CD14-positive monocyte (primary cell): Measurements from ENCODE around the gene GRIK3. TPM values are rescaled to one million over a fixed set of nuclear protein-coding genes. Genes with fewer than 3 reads are reported as not detected.

ENCODE experiments used
- DNase-seq, 3 donors: peaks; one replicate each; pipeline ENCODE4 v3.0.0-alpha.2; 2011 to 2022
- H2AFZ ChIP-seq: 2 replicates; pipeline ENCODE4 v1.6.0; 2012; ENCODE audit warnings: mild to moderate bottlenecking, low read depth, low read length, inconsistent platforms; ENCODE audit not compliant: insufficient read depth, poor library complexity, severe bottlenecking
- H3K27ac ChIP-seq, 2 donors: 1 replicate in 1 of 2; 2 replicates in 1 of 2; pipeline ENCODE4 v1.5.1; 2012 to 2013; ENCODE audit warnings: low read length in 2 of 2, control low read depth in 1 of 2, inconsistent platforms in 1 of 2, low read depth in 1 of 2, mild to moderate bottlenecking in 1 of 2
- H3K27me3 ChIP-seq, 2 donors: one replicate each; pipeline versions ENCODE4 v1.6.0 to v1.6.1; 2011 to 2013; ENCODE audit warnings: low read length in 2 of 2; ENCODE audit not compliant: control insufficient read depth in 2 of 2, insufficient read depth in 2 of 2
- H3K36me3 ChIP-seq, 2 donors: replicated peaks in 1 of 2; 1 replicate in 1 of 2; 2 replicates in 1 of 2; pipeline versions ENCODE4 v1.5.1 to v1.6.1; 2012 to 2013; ENCODE audit warnings: low read length in 2 of 2, control low read depth in 1 of 2, inconsistent platforms in 1 of 2, mild to moderate bottlenecking in 1 of 2; ENCODE audit not compliant: insufficient read depth in 2 of 2, control insufficient read depth in 1 of 2
- H3K4me1 ChIP-seq, 2 donors: 1 replicate in 1 of 2; 2 replicates in 1 of 2; pipeline versions ENCODE4 v1.5.1 to v1.6.1; 2012 to 2013; ENCODE audit warnings: low read length in 2 of 2, control low read depth in 1 of 2, inconsistent platforms in 1 of 2, mild to moderate bottlenecking in 1 of 2, moderate library complexity in 1 of 2; ENCODE audit not compliant: insufficient read depth in 2 of 2, control insufficient read depth in 1 of 2
- H3K4me2 ChIP-seq: replicated peaks from 2 replicates; pipeline ENCODE3; 2012; ENCODE audit warnings: low read length, moderate library complexity, mild to moderate bottlenecking; ENCODE audit not compliant: poor library complexity, severe bottlenecking; ENCODE audit errors: extremely low read depth
- H3K4me3 ChIP-seq, 3 experiments: fragments of 200-600 bp in 1 of 3; sonication (generic) in 1 of 3; replicated peaks in 1 of 3; 1 replicate in 2 of 3; 2 replicates in 1 of 3; pipeline ENCODE4 v1.5.1; 2011 to 2013; ENCODE audit warnings: low read length in 3 of 3, mild to moderate bottlenecking in 3 of 3, control low read depth in 2 of 3, low read depth in 2 of 3, inconsistent platforms in 1 of 3, moderate library complexity in 1 of 3
- H3K79me2 ChIP-seq: 2 replicates; pipeline ENCODE4 v1.6.0; 2012; ENCODE audit warnings: mild to moderate bottlenecking, control low read depth, inconsistent platforms, low read length, moderate library complexity; ENCODE audit not compliant: insufficient read depth
- H3K9ac ChIP-seq: 2 replicates; pipeline ENCODE4 v1.6.0; 2017; ENCODE audit warnings: low read length, mild to moderate bottlenecking; ENCODE audit not compliant: insufficient read depth, poor library complexity, severe bottlenecking
- H3K9me3 ChIP-seq, 2 donors: replicated peaks in 1 of 2; 1 replicate in 1 of 2; 2 replicates in 1 of 2; pipeline versions ENCODE4 v1.5.1 to v1.6.1; 2012 to 2013; ENCODE audit warnings: low read length in 2 of 2, control low read depth in 1 of 2; ENCODE audit not compliant: control insufficient read depth in 1 of 2, insufficient read depth in 1 of 2
- H4K20me1 ChIP-seq: 2 replicates; pipeline ENCODE4 v1.6.0; 2012; ENCODE audit warnings: mild to moderate bottlenecking, low read length, control low read depth, moderate library complexity; ENCODE audit not compliant: insufficient read depth
- H3K27ac Mint-ChIP-seq, 7 donors: one replicate each; pipeline ENCODE4 v1.8.0; 2020; ENCODE audit warnings: mild to moderate bottlenecking in 7 of 7, mixed read lengths in 7 of 7, moderate library complexity in 6 of 7, inconsistent platforms in 2 of 7
- H3K27me3 Mint-ChIP-seq, 3 donors: one replicate each; pipeline ENCODE4 v1.8.0; 2021 to 2022; ENCODE audit warnings: low read depth in 3 of 3, mild to moderate bottlenecking in 3 of 3, mixed read lengths in 3 of 3, moderate library complexity in 3 of 3, inconsistent platforms in 1 of 3
- H3K36me3 Mint-ChIP-seq, 2 donors: one replicate each; pipeline ENCODE4 v1.8.0; 2020; ENCODE audit warnings: mixed read lengths in 2 of 2, inconsistent platforms in 1 of 2, mild to moderate bottlenecking in 1 of 2
- H3K4me1 Mint-ChIP-seq: one replicate; pipeline ENCODE4 v1.8.0; 2020; ENCODE audit warnings: mild to moderate bottlenecking, mixed read lengths
- H3K4me3 Mint-ChIP-seq, 2 donors: one replicate each; pipeline ENCODE4 v1.8.0; 2020; ENCODE audit warnings: mild to moderate bottlenecking in 2 of 2, mixed read lengths in 2 of 2, moderate library complexity in 1 of 2
- H3K9me3 Mint-ChIP-seq, 7 donors: one replicate each; pipeline ENCODE4 v1.8.0; 2020 to 2022; ENCODE audit warnings: mixed read lengths in 7 of 7, mild to moderate bottlenecking in 6 of 7, moderate library complexity in 6 of 7, inconsistent platforms in 2 of 7
- CTCF ChIP-seq: fragments of 200-600 bp; IDR thresholded peaks from one replicate; pipeline ENCODE4 v1.8.0; 2022; ENCODE audit warnings: antibody characterized with exemption, mild to moderate bottlenecking
- WGBS: methylation state at CpG from one replicate; pipeline ENCODE4 v1.1.5; 2013; ENCODE audit warnings: missing lambda C conversion rate; ENCODE audit not compliant: insufficient coverage; 5-methylcytosine and 5-hydroxymethylcytosine counted together
- intact Hi-C, 2 donors: fragments of 100-400 bp; cut with micrococcal nuclease; formaldehyde crosslinking; loops; one replicate each; pipeline versions ENCODE4 v1.15.0 to v1.15.1; 2023
- polyA plus RNA-seq, 3 donors: library from polyadenylated mRNA; depleted of rRNA in 1 of 3; unstranded in 2 of 3; stranded (reverse) in 1 of 3; fragments of 300-500 nt in 2 of 3; fragments of >200 nt in 1 of 3; fragmentation: Illumina TruSeq in 2 of 3; gene quantifications; 1 replicate in 2 of 3; 2 replicates in 1 of 3; pipeline ENCODE4 v1.2.3, GENCODE V29; 2012 to 2021

The GRIK3 gene
- polyA plus RNA-seq, 3 donors: not detected

GRCh38 chr1:36913484-36914060 lies 120.7 kb downstream of the GRIK3 start:
- no peak for DNase-seq
- H3K4me3 Mint-ChIP-seq: no peak overlapping the region
- H3K4me1 Mint-ChIP-seq: no peaks in the 10 kb centered on the region
- intact Hi-C loops: no loop called here
- Histone ChIP-seq H3K27ac (no peak overlapping the region), H3K9ac (no peak overlapping the region), H3K9me3 (no peaks in the 10 kb centered on the region), H3K79me2 (no peaks in the 10 kb centered on the region), H4K20me1 (no peaks in the 10 kb centered on the region), H3K4me2 (no peak overlapping the region), H3K4me1 (no peaks in the 10 kb centered on the region), H3K4me3 (no peak overlapping the region), H3K36me3 (no peaks in the 10 kb centered on the region), H3K27me3 (no peaks in the 10 kb centered on the region), H2AFZ (no peak overlapping the region)
- H3K36me3 Mint-ChIP-seq: no peaks in the 10 kb centered on the region
- H3K27ac Mint-ChIP-seq: no peak overlapping the region
- TF ChIP-seq CTCF: no peak
- 26% methylated on average over 4 of the region's 4 CpGs for WGBS
- peaks cover 3 to 7% (median 7%) of the 10 kb centered on the region in 3 donors for H3K27me3 Mint-ChIP-seq
- H3K9me3 Mint-ChIP-seq: peaks cover 0 to 5% (median 0%) of the 10 kb centered on the region in 7 donors

- H3K4me2 ChIP-seq: no peak overlapping the region
- Mint-ChIP-seq H3K4me3 (no peak overlapping the region), H3K36me3 (no peaks in the 10 kb centered on the region), H3K27ac (no peak overlapping the region), H3K27me3 (peaks cover 3 to 7% (median 7%) of the 10 kb centered on the region in 3 donors), H3K9me3 (peaks cover 0 to 5% (median 0%) of the 10 kb centered on the region in 7 donors), H3K4me1 (no peaks in the 10 kb centered on the region)
- no peaks in the 10 kb centered on the region for H3K79me2 ChIP-seq
- no peak for TF ChIP-seq CTCF
- H3K9ac ChIP-seq: no peak overlapping the region
- no peak for DNase-seq
- no peak overlapping the region for H3K4me3 ChIP-seq
- no peaks in the 10 kb centered on the region for H3K9me3 ChIP-seq
- 100% methylated on average over 1 of the region's 5 CpGs for WGBS
- H3K27ac ChIP-seq: no peak overlapping the region
- no peaks in the 10 kb centered on the region for H3K36me3 ChIP-seq
- H2AFZ ChIP-seq: no peak overlapping the region
- no peaks in the 10 kb centered on the region for H4K20me1 ChIP-seq
- intact Hi-C loops: no loop called here
- no peaks in the 10 kb centered on the region for H3K4me1 ChIP-seq
- no peaks in the 10 kb centered on the region for H3K27me3 ChIP-seq
Measured at GRCh38 chr1:36913016-36913415, 121.3 kb downstream of the GRIK3 start.
